Epithelial cell of proximal tubule (primary cell): ENCODE results near the gene TXK. TPM values are rescaled to one million over a fixed set of nuclear protein-coding genes. Genes with fewer than 3 reads are reported as not detected.

Experiments used
- DNase-seq: peaks from one replicate; pipeline ENCODE4 v3.0.0-alpha.2; 2011; ENCODE audit warnings: low read depth
- H3K4me3 ChIP-seq: 2 replicates; pipeline ENCODE4 v1.5.1; 2011; ENCODE audit warnings: low read depth, mild to moderate bottlenecking, low read length
- CTCF ChIP-seq: conservative IDR thresholded peaks from 2 replicates; pipeline ENCODE4 v1.5.1; 2012; ENCODE audit warnings: low read depth, mild to moderate bottlenecking, low read length
- total RNA-seq: library from RNA; depleted of rRNA; stranded (reverse); fragments of >200 nt; gene quantifications from 2 replicates; pipeline ENCODE4 v1.2.3, GENCODE V29; 2015

TXK gene
- total RNA-seq, 1 donor from 2014 or later: 2.0 TPM

GRCh38 chr4:48067536-48067935, 66.5 kb downstream of the TXK start:
- TF ChIP-seq CTCF: no peak
- no peak for DNase-seq
- H3K4me3 ChIP-seq: no peak overlapping the region

DNA sequence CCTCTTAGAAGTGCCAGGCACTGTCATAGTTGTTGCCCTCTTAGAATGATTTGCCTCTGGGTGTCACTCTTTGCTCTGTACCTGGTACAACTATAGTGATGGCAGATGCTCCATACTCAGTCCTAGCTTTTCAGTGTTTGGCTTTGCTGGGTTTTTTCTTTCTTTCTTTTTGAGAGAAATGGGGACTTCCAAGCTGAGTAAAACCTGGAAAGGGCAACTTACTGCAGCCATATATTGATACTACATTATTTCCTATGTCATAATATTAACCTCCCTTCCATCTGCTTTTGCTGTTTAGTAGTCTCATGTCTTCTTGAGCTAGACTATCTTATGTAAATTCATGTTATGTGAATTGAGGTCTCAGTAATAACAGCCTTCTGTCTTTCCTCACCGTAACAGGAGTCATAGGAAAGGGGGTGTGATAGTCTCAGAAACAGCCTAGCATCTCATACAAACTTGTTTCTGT, 68.4 kb downstream of the TXK start:
- no peak for DNase-seq
- H3K4me3 ChIP-seq: no peak overlapping the region
- TF ChIP-seq CTCF: no peak

- TF ChIP-seq CTCF: no peak
- H3K4me3 ChIP-seq: no peak overlapping the region
- no peak for DNase-seq
Measured at GRCh38 chr4:48064349-48064748, 69.7 kb downstream of the TXK start.

DNA sequence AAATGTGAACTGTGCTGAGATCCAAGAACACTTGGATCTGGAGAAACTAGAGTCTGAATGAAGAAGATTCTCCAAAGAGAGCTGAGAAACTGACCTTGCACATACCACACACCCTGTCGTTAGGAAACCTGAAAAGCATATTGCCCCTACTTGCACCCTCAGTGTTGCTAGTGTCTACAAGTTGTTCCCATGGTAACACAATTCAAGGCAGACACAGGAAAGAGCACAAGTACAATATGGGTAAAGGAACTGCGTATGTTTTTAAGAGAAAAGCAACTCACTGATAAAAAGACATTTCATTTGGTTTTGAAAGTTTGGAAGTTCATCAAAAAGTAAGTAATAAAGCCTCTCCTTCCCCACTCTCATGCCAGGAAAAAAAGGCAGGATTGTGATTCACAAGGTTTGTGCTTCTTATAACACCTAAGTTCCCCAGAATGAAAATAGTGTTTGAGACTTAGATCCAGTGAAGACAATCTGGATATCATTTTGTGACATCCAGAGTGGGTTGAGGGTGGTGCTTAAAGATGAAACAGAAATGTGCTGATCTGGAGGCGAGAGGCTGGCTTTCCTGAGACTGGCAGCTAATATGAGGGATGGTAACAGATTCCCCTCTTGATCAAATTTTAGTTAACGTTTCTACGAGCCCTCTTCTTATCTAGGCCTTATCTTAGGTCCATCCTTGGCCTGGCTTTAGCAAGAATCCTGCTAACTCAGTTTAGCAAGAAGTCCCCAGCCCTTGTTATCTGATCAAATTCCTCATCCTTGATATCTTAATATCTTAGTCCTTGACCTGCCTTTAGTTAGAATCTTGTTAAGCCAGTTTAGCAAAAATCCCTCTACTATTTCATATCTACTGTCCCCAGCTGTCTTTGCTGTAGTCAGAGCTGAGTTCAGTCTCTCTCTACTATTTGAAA, 75.2 kb downstream of the TXK start:
- no peak overlapping the region for H3K4me3 ChIP-seq
- TF ChIP-seq CTCF: no peak
- no peak for DNase-seq

DNA sequence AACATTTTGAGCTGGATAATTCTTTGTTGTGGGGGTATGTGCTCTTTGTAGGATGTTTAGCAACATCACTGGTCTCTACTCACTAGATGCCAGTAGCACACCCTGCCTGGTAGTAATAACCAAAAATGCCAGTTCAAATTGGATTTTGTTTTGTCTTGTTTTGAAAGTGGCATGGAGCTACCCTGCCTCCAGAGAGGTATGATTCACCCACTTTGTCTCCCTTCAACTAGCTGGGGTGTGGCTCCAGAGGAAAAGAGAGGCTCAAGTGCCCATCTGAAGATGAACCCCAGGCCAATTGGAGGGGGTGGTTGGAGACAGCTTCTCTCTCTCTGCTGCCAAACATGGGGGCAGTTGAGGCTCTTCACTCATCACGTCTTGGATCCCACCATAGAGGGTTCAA, 83.0 kb downstream of the TXK start:
- no peak for DNase-seq
- TF ChIP-seq CTCF: no peak
- no peak overlapping the region for H3K4me3 ChIP-seq

DNA sequence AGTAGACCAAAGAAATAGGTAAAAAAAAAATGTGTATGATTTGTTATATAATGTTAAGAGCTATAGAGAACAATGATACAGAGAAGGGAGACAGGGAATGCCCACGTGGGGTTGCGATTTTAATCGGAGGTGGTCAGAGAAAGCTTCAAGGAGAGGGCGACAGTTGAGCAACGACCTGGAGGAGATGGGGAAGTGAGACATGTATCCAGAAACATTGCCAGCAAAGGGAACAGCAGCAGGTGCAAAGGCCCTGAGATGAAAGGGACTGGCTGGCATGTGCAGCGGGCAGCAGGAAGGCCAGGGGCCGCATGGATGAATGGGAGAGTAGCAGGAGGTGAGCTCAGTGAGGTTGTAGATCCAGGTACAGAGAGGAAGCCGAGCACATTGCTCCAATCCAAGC, 84.6 kb downstream of the TXK start:
- TF ChIP-seq CTCF: no peak
- no peak for DNase-seq

GRCh38 chr4:48047896-48048295, 86.2 kb downstream of the TXK start:
- no peak for TF ChIP-seq CTCF
- no peak for DNase-seq

More for the DNA sequence above, 84.6 kb downstream of the TXK start:
- no peak overlapping the region for H3K4me3 ChIP-seq

More at GRCh38 chr4:48047896-48048295, 86.2 kb downstream of the TXK start:
- no peak overlapping the region for H3K4me3 ChIP-seq
